GM19099 (cell line): ENCODE measurements around the gene CDK3.

ENCODE experiments used
- POLR2A ChIP-seq: IDR thresholded peaks from 3 replicates; pipeline ENCODE4 v1.6.1; 2011; ENCODE audit warnings: low read depth; ENCODE audit not compliant: insufficient read length; ENCODE audit errors: extremely low read depth

CDK3 gene

DNA sequence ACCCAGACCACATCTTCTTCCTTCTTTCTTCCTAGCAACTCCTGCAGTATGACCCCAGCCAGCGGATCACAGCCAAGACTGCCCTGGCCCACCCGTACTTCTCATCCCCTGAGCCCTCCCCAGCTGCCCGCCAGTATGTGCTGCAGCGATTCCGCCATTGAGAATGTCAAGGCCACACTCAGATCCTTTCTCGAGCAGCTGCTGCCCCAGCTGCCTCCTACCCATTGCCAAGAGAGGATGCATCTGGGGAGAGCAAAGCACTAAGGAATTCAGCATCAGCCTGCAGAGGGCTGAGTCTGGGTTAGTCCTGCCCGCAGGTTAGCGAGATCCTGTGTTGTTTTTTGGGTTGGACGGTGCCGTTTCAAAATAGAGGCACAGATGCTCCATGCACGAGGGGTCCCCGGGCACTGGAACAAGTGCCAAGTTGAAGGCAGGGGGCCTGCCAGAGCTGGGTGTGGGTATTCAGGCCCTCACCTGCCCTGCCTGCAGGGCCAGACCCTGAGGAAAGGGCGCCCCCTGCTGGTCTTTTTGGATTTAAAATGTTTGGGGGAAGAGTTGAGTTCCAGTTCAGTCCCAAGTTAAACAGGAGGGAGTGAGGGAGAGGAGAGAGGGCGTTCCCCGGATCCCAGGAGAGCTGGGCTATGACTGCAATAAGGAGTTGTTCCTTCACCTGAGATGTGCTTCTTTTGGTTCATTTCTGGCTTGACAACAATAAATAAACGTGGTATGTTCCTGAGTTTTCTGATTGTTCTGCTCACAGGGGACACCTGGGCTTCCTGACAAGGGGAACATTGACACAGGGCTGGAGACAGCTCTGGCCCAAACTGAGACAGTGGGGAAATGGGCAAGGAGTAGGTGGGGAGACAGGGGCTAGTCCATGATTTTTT lies 4.9 kb downstream of the CDK3 start:
- no peak for TF ChIP-seq POLR2A

DNA sequence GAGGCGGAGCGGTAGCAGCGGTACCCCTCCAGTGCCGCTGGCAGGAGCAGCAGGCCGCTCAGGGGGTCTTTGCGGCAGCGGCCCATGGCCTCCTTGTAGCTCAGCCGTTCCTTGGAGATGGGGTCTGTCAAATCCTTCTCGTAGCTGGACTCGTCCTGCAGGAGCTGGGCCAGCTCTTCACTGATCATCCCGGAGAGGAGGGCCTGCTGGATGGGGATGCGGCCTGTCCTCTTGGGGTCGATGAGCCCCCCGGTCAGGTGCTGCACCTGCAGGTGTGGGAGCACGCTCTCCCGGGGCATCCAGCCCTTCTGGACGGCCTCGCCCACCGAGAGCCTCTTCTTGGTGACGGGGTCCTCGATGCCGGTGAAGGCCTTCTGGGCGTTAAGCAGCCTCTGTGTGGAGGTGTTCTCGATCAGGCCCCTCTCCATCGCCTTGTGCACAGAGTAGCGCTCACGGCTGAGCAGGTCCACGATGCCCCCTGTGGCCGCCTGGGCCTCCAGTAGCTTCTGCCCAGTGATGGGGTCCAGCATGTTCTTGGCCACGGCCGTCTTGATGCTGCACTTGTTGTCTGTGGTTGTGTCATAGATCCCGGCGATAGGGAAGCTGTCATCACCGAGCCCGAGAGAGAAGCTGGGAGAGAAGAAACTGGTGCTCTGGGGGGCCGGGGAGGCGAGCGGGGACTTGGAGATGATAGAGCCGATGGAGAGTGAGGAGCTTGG lies 6.6 kb downstream of the CDK3 start:
- TF ChIP-seq POLR2A = no peak

DNA sequence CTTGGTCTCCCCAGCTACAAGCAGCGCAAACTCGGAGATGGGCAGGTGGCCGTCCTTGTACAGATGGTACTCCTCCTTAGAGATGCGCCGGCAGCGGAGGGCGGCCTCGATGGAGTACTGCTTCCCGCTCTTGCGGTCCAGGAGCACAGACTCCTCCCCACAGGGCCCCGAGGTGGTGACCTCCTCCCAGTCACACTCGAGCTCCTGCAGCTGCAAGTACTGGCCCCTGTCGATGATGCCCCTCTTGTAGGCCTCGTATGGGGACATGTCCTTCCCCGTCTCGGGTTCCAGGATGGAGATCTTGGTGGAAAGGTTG lies 7.2 kb downstream of the CDK3 start:
- no peak for TF ChIP-seq POLR2A

DNA sequence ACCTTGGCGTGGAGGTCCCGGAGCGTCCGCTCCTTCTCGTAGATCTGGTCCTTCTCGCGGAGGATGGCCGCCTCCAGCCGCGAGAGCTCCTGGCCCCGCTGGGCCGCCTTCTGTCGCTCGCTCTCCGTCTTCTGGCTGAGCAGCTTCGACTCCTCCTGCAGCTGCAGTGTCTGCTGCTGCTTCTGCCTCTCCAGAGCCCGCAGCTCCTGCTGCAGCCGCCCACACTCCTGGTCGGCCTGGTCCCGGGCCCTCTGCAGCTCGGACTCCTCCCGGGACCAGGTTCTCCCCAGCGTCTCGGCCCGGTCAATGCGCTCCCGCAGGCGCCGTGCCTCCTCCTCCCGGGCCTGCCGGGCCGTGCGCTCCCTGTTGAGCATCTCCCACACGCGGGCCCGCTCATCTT lies 7.6 kb downstream of the CDK3 start:
- no peak for TF ChIP-seq POLR2A

DNA sequence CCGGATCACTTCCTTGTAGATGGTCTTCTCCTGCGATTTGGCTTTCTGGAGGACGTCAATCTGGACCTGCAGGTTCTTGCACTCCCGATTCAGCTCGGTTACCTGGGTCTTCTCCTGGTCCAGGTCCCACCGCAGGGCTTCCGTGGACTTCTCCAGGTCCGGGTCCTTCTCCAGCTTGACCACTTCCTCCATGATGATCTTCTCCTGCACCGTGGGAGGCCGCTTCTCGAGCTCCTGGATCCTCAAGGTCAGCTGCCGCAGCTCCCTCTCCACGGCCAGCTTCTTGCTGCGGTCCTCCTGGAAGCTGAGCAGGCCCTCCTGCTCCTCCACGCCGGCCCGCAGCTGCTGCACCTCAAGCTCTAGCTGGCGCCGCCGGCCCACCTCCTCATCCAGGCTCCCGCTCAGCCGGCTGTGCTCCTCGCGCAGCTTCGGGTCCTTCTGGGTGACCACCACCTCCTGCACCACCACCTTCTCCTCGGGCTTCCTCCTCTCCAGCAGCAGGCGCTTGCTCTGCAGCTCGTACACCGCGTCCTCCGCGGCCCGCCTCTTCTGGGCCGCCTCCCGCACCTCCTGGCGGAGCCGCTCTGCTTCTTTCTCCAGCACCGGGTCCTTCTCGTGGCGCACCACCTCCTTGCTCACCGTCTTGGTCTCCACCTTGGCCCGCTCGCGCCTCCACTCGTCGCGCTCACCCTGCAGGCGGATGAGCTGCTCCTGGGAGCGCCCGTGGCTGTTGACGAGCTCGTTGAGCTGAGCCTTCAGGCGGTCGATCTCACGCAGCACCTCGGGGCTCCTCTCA lies 8.2 kb downstream of the CDK3 start:
- TF ChIP-seq POLR2A = no peak

DNA sequence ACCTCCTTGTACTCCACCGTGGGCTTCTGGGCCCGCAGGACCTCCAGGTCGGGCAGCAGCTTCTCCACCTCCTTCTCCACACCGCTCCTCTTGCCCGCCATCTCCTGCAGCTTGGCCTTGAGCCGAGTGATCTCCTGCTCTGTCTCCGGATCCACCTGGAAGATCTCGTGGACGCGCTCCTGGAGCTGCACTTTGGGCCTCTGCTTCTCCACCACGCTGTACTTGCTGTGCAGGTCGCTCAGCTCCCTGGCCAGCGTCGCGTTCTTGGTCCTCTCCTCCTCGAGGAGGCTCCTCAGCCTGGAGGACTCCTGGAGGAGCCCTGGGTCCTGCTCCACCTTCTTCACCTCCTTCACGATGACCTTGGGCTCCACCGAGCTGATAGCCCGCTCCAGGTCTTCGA lies 8.8 kb downstream of the CDK3 start:
- no peak for TF ChIP-seq POLR2A

DNA sequence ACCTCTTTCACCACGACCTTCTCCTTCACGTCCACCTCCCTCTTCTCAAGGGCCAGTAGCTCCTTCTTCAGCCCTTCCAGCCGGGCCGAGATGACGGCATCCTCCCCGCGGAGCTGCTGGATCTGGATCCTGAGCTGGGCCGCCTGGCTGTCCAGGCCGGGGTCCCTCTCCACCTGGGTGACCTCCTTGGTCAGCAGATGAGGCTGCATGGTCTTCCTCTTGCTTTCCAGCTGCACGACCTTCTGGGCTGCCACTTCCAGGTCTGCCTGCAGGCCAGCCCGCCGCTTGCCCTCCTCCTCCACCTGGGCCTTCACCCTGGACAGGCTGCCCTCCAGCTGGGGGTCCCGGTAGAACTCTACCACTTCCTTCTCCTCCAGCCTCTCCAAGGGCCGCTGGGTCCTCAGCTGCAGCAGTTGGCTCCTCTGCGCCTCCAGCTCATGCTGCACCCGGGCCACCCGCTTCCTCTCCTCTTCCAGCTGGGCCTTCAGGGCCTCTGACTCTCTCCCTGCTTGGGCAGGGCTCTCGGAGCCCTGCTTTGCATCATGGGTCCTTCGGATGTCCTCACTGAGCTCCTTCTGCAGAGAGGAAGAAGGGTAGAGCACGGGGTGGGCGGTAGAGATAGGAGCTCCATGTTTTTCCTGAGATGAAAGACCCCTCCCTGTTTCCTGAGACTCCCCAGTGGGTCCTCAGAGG lies 9.5 kb downstream of the CDK3 start:
- TF ChIP-seq POLR2A = no peak

DNA sequence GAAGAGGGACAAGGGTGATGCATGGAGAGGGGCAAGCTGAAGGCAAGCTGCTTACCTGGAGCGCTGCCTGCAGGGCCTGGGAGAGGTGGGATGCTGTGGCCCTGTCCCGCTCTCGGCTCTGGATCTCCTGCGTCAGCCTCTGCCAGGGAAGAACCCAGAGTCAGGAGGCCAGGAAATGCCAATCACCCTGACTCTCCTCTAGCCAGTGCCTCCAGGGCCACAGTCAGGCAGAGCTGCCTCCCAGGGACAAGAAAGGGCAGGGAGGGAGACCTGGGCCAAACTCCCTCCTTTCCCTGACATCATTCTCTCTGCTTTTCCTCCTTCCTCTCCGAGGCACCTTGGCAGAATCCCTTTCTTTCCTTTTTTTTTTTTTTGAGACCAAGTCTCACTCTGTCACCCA lies 11.3 kb downstream of the CDK3 start:
- no peak for TF ChIP-seq POLR2A

DNA sequence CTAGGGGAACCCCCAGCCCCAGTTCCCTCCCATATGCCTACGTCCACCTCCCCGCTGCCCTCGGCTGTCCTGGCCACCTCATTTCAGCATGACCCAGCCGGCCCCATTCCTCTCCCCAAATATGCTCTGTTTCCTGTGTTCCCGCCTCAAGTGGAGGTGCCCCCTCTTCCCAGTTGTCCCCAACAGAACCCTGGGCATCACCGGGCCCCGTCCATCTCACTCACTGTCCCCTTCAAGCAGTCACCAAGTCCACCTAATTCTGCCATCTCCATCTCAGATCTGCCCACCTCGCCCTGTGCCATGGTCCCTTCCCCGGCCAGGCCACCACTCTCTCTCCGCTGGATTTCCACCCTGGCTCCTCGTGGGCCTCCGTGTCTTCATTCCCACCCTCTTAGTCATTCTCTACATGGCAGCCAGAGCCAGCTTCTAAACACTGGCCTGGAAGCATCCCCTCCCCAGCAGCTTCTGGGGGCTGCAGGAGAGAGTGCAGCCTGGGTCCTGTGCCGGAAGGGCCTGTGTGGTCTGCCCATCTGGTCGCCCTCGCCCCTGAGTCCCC lies 12.8 kb downstream of the CDK3 start:
- TF ChIP-seq POLR2A = no peak

DNA sequence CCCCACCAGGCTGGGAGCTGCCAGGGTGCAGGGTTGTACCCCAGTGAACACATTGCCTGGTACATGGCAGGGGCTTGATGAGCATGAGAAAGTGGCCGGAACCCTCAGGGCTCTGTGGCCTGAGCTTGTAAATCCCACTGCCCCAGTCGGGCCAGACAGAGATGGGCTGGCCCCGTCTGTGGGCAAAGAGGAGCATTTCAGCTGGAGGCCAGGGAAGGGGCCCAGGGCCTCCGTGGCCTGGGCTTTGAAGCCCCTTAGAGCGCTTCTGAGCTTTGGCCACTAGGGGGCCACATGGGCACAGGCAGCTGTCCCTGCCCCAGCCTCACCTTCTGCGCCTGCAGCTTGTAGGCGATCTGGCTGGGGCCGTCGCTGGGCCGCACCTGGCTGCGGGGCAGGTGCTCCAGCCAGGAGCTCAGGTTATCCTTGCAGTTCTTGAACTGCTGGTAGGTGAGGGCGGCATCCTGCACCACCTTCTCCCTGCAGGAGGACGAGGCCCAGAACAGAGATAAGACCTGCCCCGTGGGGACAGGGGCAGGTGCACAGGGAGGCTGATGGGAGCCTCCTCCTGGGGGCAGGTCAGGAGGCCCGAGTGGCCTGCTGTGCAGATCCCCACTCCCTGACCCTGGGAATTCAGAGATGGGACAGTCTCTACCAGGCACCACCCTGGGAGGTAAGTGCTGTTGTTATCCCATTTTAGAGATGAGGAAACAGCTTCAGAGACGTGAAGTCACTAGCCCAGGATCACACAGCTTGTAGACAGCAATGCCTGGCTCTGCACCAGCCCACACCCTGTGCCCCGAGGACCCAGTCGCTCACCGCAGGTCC lies 13.7 kb downstream of the CDK3 start:
- no peak for TF ChIP-seq POLR2A

DNA sequence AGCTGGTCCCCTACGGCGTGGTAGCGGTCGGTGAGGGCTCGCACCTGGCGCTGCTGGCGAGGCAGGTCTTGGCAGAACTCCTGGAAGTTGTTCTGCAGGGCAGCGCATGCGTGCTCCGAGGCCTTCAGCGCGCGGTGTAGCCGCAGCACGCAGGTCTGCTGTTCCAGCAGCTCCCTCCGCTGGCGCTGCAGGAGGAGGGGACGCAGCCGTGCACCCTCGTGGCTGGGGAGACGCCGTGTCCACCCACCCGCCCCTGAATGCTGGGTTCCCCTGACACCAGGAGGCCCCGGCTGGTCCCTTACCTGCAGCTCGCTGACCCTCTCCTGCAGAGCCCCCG lies 14.2 kb downstream of the CDK3 start:
- TF ChIP-seq POLR2A = no peak

DNA sequence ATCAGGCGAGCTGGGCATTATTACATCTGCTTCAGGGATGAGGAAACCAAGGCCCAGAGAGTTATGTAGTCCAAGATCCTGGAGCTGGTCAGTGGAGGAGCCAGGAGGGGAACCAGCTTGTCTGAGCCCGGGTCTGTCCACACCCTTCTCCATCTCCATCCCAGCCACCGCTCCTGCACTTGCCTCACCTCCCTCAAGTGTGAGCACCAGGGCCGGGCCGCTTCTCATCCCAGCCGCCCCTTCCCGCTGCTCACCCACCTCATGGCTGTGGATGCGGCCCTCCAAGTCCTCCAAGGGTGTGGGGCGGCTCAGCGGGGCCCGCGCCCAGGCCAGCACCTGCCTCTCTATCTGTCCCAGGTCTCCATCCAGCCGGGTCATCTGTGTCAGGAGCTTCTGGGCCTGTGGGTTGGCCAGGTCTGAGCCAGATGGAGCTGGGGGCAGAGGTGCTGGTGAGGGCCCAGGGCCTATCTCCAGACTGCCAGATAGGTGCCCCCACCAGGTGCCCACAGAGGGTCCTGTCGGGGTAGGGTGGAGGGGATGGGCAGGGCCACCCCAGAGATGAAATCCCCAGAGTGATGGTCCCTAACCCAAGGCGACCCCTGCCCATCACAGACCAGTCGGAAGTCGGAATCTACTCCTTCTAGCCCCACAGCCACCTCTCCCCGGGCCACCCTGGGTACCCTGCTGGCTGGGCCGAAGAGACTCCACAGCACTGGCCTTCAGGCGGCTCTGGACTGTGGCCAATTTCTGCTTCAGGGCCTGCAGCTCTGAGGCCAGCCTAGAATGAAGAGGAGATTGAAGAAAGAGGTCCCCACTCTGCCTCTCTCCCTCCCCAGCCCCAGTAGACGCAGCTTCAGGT lies 17.1 kb downstream of the CDK3 start:
- no peak for TF ChIP-seq POLR2A

DNA sequence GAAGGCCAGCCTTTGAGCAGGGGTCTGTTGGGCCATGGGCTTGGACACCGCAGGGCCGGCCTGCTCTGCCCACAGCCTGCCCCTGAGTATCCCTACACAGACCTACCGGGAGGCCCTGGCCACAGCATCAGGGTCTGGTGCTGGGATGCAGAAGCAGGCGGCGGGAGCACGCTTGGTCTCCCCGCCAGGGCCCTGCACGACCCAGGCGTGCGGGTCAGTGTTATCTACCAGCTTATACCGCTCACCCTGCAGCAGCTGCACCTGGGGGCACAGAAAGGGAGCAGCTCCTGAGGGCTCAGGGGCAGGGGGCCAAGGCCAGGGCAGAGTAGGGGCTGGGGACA lies 17.7 kb downstream of the CDK3 start:
- no peak for TF ChIP-seq POLR2A
